HepG2 (cell line): ENCODE results near the gene HPCAL1. TPM values are rescaled to one million over a fixed set of nuclear protein-coding genes. Genes with fewer than 3 reads are reported as not detected.
A peak's percentile ranks its signal among the peaks of the same experiment; 100 is the strongest.

Source experiments
- ATAC-seq: fragments of 200-7000 bp; cut with Tn5 transposase; 3 replicates; pipeline ENCODE4 v1.9.1; 2020; ENCODE audit warnings: mild to moderate bottlenecking, moderate library complexity
- BruUV-seq: library from RNA; stranded (reverse); fragments of 400-500 nt; replicated peaks from 2 replicates; lab custom pipeline; 2021; lab: Mats Ljungman, UMichigan
- CTCF ChIA-PET: fragments of 300-600 bp; formaldehyde crosslinking; extraction: SDS; loops from one replicate; lab custom pipeline; 2021; ENCODE audit warnings: low total read pairs, inconsistent platforms, low intra/inter-chr PET ratio; lab: Yijun Ruan, JAX
- POLR2A ChIA-PET: fragments of 350-600 bp; sonication (Branson Sonifier 250); formaldehyde crosslinking; loops from one replicate; lab custom pipeline; 2020; ENCODE audit warnings: antibody characterized with exemption, inconsistent platforms; lab: Yijun Ruan, JAX
- DNase-seq: peaks from one replicate; pipeline ENCODE4 v3.0.0-alpha.2; 2015; ENCODE audit warnings: low spot score
- FAIRE-seq: peaks from 3 replicates; lab custom pipeline; 2011; peaks lifted over from hg19 to GRCh38; lab: Jason Lieb, UNC
- H2AFZ ChIP-seq: one replicate; pipeline ENCODE4 v1.6.1; 2011; ENCODE audit warnings: low read length, inconsistent platforms
- H3K27ac ChIP-seq: fragments of 300-600 bp; 3 replicates; pipeline ENCODE4 v1.8.0; 2011; ENCODE audit warnings: mixed run types, mild to moderate bottlenecking, mixed read lengths, low read length, inconsistent platforms; ENCODE audit not compliant: insufficient read depth; ENCODE audit errors: extremely low read length
- H3K27me3 ChIP-seq, 2 experiments: fragments of 200-600 bp in 1 of 2; 2 replicates in 1 of 2; 3 replicates in 1 of 2; pipeline versions ENCODE4 v1.6.0 to v1.8.0; 2011; ENCODE audit warnings: low read length in 2 of 2, mild to moderate bottlenecking in 2 of 2, moderate library complexity in 2 of 2, inconsistent platforms in 1 of 2; ENCODE audit not compliant: insufficient read depth in 2 of 2, control insufficient read depth in 1 of 2
- H3K36me3 ChIP-seq, 2 experiments: fragments of 200-600 bp in 1 of 2; replicated peaks in 1 of 2; 2 replicates in 1 of 2; 3 replicates in 1 of 2; pipeline versions ENCODE4 v1.5.1 to v1.8.0; 2011; ENCODE audit warnings: low read length in 2 of 2, inconsistent platforms in 1 of 2; ENCODE audit not compliant: insufficient read depth in 2 of 2, control insufficient read depth in 1 of 2
- H3K4me1 ChIP-seq: 2 replicates; pipeline ENCODE4 v1.5.1; 2012; ENCODE audit warnings: low read length, inconsistent platforms; ENCODE audit not compliant: insufficient read depth
- H3K4me2 ChIP-seq: 2 replicates; pipeline ENCODE4 v1.6.0; 2011; ENCODE audit warnings: low read depth, low read length, inconsistent platforms
- H3K4me3 ChIP-seq, 3 experiments: fragments of 200-600 bp in 1 of 3; sonication (generic), shearing (Covaris generic) in 1 of 3; replicated peaks in 1 of 3; 2 replicates each; pipeline ENCODE4 v1.5.1; 2011 to 2016; ENCODE audit warnings: low read length in 3 of 3, inconsistent platforms in 2 of 3, low read depth in 2 of 3, mild to moderate bottlenecking in 2 of 3, control low read depth in 1 of 3, mixed read lengths in 1 of 3; ENCODE audit not compliant: insufficient read depth in 1 of 3
- H3K79me2 ChIP-seq: one replicate; pipeline ENCODE4 v1.6.1; 2011; ENCODE audit warnings: low read length, inconsistent platforms; ENCODE audit not compliant: insufficient read depth
- H3K9ac ChIP-seq: 2 replicates; pipeline ENCODE4 v1.6.0; 2011; ENCODE audit warnings: mild to moderate bottlenecking, low read depth, low read length, inconsistent platforms; ENCODE audit not compliant: insufficient read depth
- H3K9me3 ChIP-seq: 2 replicates; pipeline ENCODE4 v1.5.1; 2012; ENCODE audit warnings: mild to moderate bottlenecking, low read length
- H4K20me1 ChIP-seq: 2 replicates; pipeline ENCODE4 v1.6.0; 2011; ENCODE audit warnings: inconsistent platforms, mild to moderate bottlenecking, low read length, moderate library complexity; ENCODE audit not compliant: insufficient read depth
- CBX5 ChIP-seq: sonication (generic); formaldehyde crosslinking; IDR thresholded peaks from 2 replicates; pipeline ENCODE4 v1.4.0; 2020; ENCODE audit warnings: missing genetic modification reagents, borderline replicate concordance
- NFATC3 ChIP-seq: sonication (generic); formaldehyde crosslinking; IDR thresholded peaks from 2 replicates; pipeline ENCODE4 v1.5.1; 2020; ENCODE audit warnings: mild to moderate bottlenecking, missing genetic modification reagents
- ZBTB3 ChIP-seq: sonication (generic); formaldehyde crosslinking; IDR thresholded peaks from 2 replicates; pipeline ENCODE4 v1.4.0; 2020; ENCODE audit warnings: low read depth, mild to moderate bottlenecking, moderate library complexity, missing genetic modification reagents, borderline replicate concordance
- ZNF350 ChIP-seq: sonication (generic); formaldehyde crosslinking; IDR thresholded peaks from 2 replicates; pipeline ENCODE4 v1.4.0; 2020; ENCODE audit warnings: mild to moderate bottlenecking, low read depth, missing genetic modification reagents, borderline replicate concordance
- ZNF552 ChIP-seq: sonication (generic); formaldehyde crosslinking; IDR thresholded peaks from 2 replicates; pipeline ENCODE4 v1.9.0; 2022; ENCODE audit warnings: missing genetic modification reagents, mild to moderate bottlenecking, borderline replicate concordance
- ZNF644 ChIP-seq: IDR thresholded peaks from 2 replicates; pipeline ENCODE4 v1.6.1; 2016; ENCODE audit warnings: low read depth
- WGBS: methylation state at CpG from one replicate; pipeline ENCODE4 v1.1.6; 2017; ENCODE audit warnings: low lambda C conversion rate; 5-methylcytosine and 5-hydroxymethylcytosine counted together
- in situ Hi-C: cut with HindIII; loops from 2 replicates; pipeline ENCODE4 v1.10.0; 2017; ENCODE audit warnings: low pct_unique_long_range_greater_than_20kb; ENCODE audit not compliant: extremely low pct_ligation_motif_present
- intact Hi-C: fragments of 100-400 bp; cut with micrococcal nuclease; formaldehyde crosslinking; loops from one replicate; pipeline ENCODE4 v1.10.0; 2022; ENCODE audit not compliant: unreplicated experiment
- polyA plus RNA-seq, 8 experiments: library from polyadenylated mRNA; depleted of rRNA in 3 of 8; stranded (reverse) in 7 of 8; unstranded in 1 of 8; fragments of >200 nt; fragmentation: Illumina TruSeq in 4 of 8; extraction: Trizol in 4 of 8; gene quantifications; 2 replicates each; pipeline versions ENCODE4 v1.2.1 to v1.2.3, GENCODE V29; 2011 to 2016; ENCODE audit warnings: low read depth in 4 of 8, missing spikeins in 1 of 8, mixed read lengths in 1 of 8; ENCODE audit not compliant: insufficient read depth in 1 of 8
- total RNA-seq, 5 experiments: library from RNA; depleted of rRNA; stranded (reverse); fragments of >200 nt; fragmentation: Illumina TruSeq; extraction: Trizol; gene quantifications; 2 replicates each; pipeline ENCODE4 v1.2.3, GENCODE V29; 2016; ENCODE audit warnings: low read depth in 1 of 5
- TF ChIP-seq, protein P1 (sequence below): sonication (generic); formaldehyde crosslinking; IDR thresholded peaks from 2 replicates; pipeline ENCODE4 v1.4.0; 2020; ENCODE audit warnings: mild to moderate bottlenecking, missing genetic modification reagents
- TF ChIP-seq, protein P2 (sequence below): sonication (generic); formaldehyde crosslinking; IDR thresholded peaks from 2 replicates; pipeline ENCODE4 v1.4.0; 2020; ENCODE audit warnings: missing genetic modification reagents
- TF ChIP-seq, protein P3 (sequence below): sonication (generic); formaldehyde crosslinking; IDR thresholded peaks from 2 replicates; pipeline ENCODE4 v1.8.0; 2022; ENCODE audit warnings: low read depth, missing genetic modification reagents

The HPCAL1 gene
- total and polyA plus RNA-seq, 2 of the 13 experiments (the other 11 are each of a cell fraction or from before 2014, with no cell fraction given): 29.5 to 29.9 TPM

DNA sequence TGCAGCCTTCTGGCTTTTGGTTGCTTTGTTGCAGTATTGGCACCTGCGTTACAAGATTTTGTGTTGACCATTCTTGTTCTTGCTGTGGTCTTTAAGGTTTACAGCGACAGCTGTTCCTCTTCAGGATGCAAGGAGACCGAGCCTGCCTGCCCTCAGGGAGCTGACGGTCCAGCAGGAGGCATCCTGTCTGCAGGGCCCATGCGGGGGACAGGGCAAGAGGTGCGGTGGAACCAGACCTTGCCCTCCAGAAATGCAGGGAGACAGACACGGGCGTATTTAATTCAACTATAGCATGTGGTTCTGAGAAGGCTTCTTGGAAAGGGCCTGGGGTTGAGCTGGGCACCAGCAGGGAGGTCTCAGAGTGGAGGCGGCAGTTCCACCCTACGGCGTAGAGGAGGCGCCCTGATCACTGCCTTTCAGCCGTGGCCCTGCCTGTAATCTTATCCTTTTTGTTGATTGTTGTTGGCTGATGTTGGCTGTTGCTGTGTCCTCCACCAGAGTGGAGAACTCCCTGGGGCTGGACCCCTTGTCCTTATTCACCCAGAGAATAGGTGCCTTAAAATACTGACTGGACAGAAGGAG is 71.7 kb downstream of the HPCAL1 start:
- H3K4me1 ChIP-seq: peaks cover 17% of the 10 kb centered on the region
- CTCF ChIA-PET: no interaction called here
- BruUV-seq: no TSS peak
- H4K20me1 ChIP-seq: peaks cover 21% of the 10 kb centered on the region
- TF ChIP-seq ZNF552: 0 out of 2 replicates have a peak, but pooled peaks have one; percentile 24
- TF ChIP-seq ZNF350 (CRISPR knock-in tag): no peak
- TF ChIP-seq CBX5: no peak
- TF ChIP-seq, all 625 proteins: peak for 1
- FAIRE-seq (no peak), ATAC-seq (no peak), DNase-seq (no peak)
- Histone ChIP-seq H3K9ac (no peak overlapping the region), H2AFZ (no peak overlapping the region), H3K27ac (no peak overlapping the region), H3K27me3 (no peaks in the 10 kb centered on the region), H3K79me2 (peaks cover 11% of the 10 kb centered on the region), H3K36me3 (peaks cover 0 to 3% of the 10 kb centered on the region in 2 experiments; a peak in 2 of 5 replicates), H3K4me2 (no peak overlapping the region), H3K4me3 (no peak overlapping the region), H3K9me3 (no peaks in the 10 kb centered on the region)
- intact Hi-C loops: no loop called here
- POLR2A ChIA-PET: no interaction called here
- in situ Hi-C loops: no loop called here
- WGBS: 94% methylated on average over 13 of the region's 13 CpGs

DNA sequence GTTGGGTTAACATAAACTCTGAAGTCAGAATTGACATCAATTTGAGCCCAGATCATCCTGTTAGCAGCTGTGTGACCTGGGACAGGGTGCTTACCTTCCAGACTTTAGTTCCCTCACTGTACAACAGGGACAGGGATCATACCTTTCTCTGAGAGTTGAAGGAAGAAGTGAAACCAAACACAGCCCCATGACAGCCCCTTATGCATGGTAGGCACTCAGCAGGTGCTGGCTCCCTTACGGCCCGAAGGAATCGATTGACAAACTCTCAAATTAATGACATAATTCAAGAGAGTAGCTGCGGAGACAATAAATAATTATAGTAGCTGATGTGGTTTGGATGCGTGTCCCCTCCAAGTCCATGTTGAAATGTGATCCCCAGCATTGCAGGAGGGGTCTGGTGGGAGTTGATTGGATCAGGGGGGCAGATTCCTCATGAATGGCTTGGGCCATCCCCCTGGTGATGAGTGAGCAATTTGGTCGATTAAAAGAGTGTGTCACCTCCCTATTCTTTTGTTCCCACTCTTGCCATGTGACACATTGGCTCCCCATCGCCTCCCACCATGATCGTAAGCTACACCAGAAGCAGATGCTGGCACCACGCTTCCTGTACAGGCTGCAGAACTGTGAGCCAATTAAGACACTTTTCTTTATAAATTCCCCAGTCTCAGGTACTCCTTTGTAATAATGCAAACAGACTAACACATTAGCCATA is 73.0 kb downstream of the HPCAL1 start:
- Histone ChIP-seq H4K20me1 (peaks cover 15% of the 10 kb centered on the region; the same call in 1 of the 2 replicates), H3K27me3 (no peaks in the 10 kb centered on the region), H3K9me3 (no peaks in the 10 kb centered on the region), H3K27ac (no peak overlapping the region), H3K36me3 (peaks cover 0 to 3% of the 10 kb centered on the region in 2 experiments; a peak in 2 of 5 replicates), H3K4me1 (peaks cover 4% of the 10 kb centered on the region), H3K79me2 (no peaks in the 10 kb centered on the region), H3K4me3 (no peak overlapping the region), H3K4me2 (no peak overlapping the region), H2AFZ (no peak overlapping the region), H3K9ac (no peak overlapping the region)
- no peak for DNase-seq
- WGBS: 85% methylated on average over 9 of the region's 9 CpGs
- ATAC-seq: no peak
- FAIRE-seq: no peak
- intact Hi-C loops: no loop called here
- in situ Hi-C loops: no loop called here
- ChIA-PET CTCF (no interaction called here), POLR2A (no interaction called here)
- BruUV-seq: no TSS peak
- TF ChIP-seq, protein P1, sequence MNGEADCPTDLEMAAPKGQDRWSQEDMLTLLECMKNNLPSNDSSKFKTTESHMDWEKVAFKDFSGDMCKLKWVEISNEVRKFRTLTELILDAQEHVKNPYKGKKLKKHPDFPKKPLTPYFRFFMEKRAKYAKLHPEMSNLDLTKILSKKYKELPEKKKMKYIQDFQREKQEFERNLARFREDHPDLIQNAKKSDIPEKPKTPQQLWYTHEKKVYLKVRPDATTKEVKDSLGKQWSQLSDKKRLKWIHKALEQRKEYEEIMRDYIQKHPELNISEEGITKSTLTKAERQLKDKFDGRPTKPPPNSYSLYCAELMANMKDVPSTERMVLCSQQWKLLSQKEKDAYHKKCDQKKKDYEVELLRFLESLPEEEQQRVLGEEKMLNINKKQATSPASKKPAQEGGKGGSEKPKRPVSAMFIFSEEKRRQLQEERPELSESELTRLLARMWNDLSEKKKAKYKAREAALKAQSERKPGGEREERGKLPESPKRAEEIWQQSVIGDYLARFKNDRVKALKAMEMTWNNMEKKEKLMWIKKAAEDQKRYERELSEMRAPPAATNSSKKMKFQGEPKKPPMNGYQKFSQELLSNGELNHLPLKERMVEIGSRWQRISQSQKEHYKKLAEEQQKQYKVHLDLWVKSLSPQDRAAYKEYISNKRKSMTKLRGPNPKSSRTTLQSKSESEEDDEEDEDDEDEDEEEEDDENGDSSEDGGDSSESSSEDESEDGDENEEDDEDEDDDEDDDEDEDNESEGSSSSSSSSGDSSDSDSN (CRISPR knock-in tag): no peak
- TF ChIP-seq, protein P2, sequence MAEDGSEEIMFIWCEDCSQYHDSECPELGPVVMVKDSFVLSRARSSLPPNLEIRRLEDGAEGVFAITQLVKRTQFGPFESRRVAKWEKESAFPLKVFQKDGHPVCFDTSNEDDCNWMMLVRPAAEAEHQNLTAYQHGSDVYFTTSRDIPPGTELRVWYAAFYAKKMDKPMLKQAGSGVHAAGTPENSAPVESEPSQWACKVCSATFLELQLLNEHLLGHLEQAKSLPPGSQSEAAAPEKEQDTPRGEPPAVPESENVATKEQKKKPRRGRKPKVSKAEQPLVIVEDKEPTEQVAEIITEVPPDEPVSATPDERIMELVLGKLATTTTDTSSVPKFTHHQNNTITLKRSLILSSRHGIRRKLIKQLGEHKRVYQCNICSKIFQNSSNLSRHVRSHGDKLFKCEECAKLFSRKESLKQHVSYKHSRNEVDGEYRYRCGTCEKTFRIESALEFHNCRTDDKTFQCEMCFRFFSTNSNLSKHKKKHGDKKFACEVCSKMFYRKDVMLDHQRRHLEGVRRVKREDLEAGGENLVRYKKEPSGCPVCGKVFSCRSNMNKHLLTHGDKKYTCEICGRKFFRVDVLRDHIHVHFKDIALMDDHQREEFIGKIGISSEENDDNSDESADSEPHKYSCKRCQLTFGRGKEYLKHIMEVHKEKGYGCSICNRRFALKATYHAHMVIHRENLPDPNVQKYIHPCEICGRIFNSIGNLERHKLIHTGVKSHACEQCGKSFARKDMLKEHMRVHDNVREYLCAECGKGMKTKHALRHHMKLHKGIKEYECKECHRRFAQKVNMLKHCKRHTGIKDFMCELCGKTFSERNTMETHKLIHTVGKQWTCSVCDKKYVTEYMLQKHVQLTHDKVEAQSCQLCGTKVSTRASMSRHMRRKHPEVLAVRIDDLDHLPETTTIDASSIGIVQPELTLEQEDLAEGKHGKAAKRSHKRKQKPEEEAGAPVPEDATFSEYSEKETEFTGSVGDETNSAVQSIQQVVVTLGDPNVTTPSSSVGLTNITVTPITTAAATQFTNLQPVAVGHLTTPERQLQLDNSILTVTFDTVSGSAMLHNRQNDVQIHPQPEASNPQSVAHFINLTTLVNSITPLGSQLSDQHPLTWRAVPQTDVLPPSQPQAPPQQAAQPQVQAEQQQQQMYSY (CRISPR knock-in tag): no peak
- TF ChIP-seq ZNF644 (CRISPR knock-in tag) (no peak), NFATC3 (CRISPR knock-in tag) (no peak), ZBTB3 (CRISPR knock-in tag) (no peak)
- TF ChIP-seq, protein P3, sequence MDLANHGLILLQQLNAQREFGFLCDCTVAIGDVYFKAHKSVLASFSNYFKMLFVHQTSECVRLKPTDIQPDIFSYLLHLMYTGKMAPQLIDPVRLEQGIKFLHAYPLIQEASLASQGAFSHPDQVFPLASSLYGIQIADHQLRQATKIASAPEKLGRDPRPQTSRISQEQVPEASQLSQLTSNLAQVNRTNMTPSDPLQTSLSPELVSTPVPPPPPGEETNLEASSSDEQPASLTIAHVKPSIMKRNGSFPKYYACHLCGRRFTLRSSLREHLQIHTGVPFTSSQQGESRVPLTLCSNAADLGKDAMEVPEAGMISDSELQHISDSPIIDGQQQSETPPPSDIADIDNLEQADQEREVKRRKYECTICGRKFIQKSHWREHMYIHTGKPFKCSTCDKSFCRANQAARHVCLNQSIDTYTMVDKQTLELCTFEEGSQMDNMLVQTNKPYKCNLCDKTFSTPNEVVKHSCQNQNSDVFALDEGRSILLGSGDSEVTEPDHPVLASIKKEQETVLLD (CRISPR knock-in tag): no peak
